ENCODE data around the gene ATP8A2.

DNA sequence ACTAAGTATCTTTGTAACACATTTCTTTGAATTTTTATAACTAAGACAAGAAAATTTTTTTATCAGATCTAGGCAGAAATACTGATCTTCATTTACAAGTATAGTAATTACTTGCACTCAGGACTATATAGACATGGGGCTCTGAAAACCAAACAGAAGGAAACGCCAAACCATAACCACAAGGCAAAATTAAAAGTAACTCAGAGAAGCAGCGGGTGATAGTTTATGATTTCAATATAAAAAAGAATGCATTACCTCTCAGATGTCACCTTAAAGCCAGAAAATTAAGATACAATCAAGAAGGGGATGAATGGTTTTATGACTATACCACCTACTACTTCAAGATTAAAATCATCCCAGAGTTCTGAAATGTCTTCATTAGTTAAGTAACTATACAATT, 673.4 kb downstream of the ATP8A2 start:
- TF ChIP-seq, protein P1, sequence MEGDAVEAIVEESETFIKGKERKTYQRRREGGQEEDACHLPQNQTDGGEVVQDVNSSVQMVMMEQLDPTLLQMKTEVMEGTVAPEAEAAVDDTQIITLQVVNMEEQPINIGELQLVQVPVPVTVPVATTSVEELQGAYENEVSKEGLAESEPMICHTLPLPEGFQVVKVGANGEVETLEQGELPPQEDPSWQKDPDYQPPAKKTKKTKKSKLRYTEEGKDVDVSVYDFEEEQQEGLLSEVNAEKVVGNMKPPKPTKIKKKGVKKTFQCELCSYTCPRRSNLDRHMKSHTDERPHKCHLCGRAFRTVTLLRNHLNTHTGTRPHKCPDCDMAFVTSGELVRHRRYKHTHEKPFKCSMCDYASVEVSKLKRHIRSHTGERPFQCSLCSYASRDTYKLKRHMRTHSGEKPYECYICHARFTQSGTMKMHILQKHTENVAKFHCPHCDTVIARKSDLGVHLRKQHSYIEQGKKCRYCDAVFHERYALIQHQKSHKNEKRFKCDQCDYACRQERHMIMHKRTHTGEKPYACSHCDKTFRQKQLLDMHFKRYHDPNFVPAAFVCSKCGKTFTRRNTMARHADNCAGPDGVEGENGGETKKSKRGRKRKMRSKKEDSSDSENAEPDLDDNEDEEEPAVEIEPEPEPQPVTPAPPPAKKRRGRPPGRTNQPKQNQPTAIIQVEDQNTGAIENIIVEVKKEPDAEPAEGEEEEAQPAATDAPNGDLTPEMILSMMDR (IDR thresholded peaks at IDR 0.05; ENCODE audit: low read depth, low read length): no peak
- TF ChIP-seq POLR2A (IDR thresholded peaks at IDR 0.05; ENCODE audit: extremely low read depth, insufficient read length) (no peak), MAX (IDR thresholded peaks at IDR 0.05; ENCODE audit: low read depth, low read length) (no peak), MYC (IDR thresholded peaks at IDR 0.05; ENCODE audit: low read depth, low read length) (no peak)

All from NB4 (cell line).